Breast epithelium (tissue), 3 donors: Measurements from ENCODE around the gene F11R.

Experiments
- CTCF ChIP-seq, 3 donors: fragments of 450-650 bp; IDR thresholded peaks; one replicate each; pipeline ENCODE4 v1.5.1; 2016 to 2017; ENCODE audit warnings: antibody characterized with exemption in 3 of 3, mild to moderate bottlenecking in 3 of 3, moderate library complexity in 3 of 3
- POLR2AphosphoS5 ChIP-seq, 3 donors: sonication (generic); formaldehyde crosslinking; IDR thresholded peaks; one replicate each; pipeline ENCODE4 v1.6.1; 2017; ENCODE audit warnings: antibody characterized with exemption in 3 of 3

DNA sequence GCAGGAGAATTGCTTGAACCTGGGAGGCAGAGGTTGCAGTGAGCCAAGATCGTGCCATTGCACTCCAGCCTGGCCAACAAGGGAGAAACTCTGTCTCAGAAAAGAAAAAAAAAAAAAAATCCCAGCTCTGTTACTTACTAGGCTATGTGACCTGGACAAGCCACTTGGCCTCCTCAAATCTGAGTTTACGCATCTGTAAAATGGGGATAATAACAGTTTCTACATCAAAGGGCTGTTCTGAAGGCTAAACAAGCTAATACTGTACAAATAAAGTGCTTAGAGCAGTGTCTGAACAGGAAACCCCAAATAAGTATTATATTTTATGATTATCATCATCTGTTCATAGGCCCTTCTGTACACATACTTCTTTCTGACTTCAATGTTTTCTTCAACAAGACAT, 13.6 kb downstream of the F11R start:
- TF ChIP-seq POLR2AphosphoS5 (IDR thresholded peaks at IDR 0.05) (no peak), CTCF (IDR thresholded peaks at IDR 0.05) (no peak)
